Stimulated activated CD4-positive, alpha-beta T cell treated with anti-CD3 and anti-CD28 coated beads, Interleukin-1b, Interleukin-23, amount 100 ng/mL, for 48 hours (primary cell): ENCODE results near the gene CNBD2.
"Not testable (repeated sequence)": the region's sequence is repeated elsewhere in the genome, so short reads cannot be mapped to it uniquely, and the experiment has no call there.

Source experiments
- DNase-seq: peaks from one replicate; pipeline ENCODE4 v3.0.0-alpha.2; 2020

CNBD2 gene

DNA sequence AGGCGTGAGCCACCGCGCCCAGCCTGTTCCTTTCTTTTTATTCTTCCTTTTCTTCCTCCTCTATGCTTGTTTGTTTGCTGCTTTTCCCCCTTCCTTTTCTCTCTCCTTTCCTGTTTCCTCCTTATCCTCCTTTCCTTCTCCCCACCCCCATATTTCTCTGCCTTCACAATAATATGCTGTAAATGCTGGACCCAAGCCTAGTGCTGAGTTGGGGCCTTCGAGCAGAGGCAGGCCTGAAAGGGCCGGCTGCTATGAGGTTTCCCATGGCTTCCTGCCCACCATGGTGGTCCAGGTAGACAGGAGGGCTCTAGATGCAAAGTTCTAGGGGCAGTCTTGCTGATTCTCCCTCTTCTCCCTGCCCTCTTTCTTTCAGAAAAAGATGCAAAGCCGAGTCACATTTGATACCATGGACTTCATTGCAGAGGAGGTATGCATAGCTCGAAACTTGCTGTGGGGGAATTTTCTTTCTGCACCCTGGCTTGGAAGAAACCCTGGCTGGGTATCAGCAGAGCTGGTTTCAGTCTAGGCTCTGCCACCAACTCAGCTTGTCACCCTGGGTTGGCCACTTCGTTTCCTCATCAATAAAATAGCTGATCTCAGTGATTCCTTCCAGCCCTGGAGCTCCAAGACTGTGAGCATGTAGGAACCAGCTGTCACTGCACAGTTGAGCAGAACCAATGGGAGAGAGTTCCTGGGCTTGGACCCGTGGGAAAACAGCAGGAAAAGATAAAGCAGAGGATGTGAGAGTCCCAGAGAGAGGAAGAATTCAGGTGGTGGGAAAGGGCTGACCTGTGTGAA, 7.4 kb downstream of the CNBD2 start:
- DNase-seq, result no peak

DNA sequence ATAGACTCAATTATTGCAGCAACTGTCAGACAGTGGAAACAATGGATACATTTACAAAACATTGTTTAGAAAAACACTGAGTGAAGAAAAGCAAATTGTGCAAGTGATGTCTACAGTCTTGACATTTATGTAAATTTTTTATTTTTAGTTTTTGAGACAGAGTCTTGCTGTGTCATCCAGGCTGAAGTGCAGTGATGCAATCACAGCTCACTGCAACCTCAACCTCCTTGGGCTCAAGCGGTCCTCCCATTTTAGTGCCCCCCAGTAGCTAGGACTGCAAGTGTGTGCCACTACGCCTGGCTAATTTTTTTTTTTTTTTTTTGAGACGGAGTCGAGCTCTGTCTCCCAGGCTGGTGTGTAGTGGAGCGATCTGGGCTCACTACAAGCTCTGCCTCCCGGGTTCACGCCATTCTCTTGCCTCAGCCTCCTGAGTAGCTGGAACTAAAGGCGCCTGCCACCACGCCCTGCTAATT, 9.7 kb downstream of the CNBD2 start:
- DNase-seq, result no peak

GRCh38 chr20:35979544-35979943, 11.2 kb downstream of the CNBD2 start:
- DNase-seq, result no peak

- DNase-seq, result no peak
Measured at GRCh38 chr20:35981969-35982368, 13.6 kb downstream of the CNBD2 start.

DNA sequence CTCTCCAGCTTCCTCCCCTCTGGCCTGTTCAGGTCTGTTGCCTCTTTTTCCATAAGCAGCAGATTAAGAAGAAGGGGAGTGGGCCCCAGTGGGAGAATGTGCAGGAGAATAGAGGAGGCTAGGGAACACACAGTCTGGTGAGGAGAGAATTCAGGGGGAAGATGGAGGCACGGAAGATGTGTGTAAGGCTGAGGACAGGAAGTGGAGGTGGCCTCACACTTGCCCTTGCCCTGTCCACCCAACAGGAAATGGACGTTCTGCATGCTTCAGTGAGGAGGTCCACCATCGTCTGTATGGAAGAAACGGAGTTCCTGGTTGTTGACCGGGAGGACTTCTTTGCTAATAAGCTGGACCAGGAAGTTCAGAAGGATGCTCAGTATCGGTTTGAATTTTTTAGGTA, 16.0 kb downstream of the CNBD2 start:
- no peak for DNase-seq

- DNase-seq, result no peak
Measured at GRCh38 chr20:35985806-35986205, 17.4 kb downstream of the CNBD2 start.

GRCh38 chr20:35988910-35989463, 20.6 kb downstream of the CNBD2 start:
- no peak for DNase-seq

GRCh38 chr20:35991142-35991771, 22.9 kb downstream of the CNBD2 start:
- DNase-seq, result peak; percentile 8

- DNase-seq, result peak; percentile 33
Measured at GRCh38 chr20:35992713-35993335, 24.4 kb downstream of the CNBD2 start.

DNA sequence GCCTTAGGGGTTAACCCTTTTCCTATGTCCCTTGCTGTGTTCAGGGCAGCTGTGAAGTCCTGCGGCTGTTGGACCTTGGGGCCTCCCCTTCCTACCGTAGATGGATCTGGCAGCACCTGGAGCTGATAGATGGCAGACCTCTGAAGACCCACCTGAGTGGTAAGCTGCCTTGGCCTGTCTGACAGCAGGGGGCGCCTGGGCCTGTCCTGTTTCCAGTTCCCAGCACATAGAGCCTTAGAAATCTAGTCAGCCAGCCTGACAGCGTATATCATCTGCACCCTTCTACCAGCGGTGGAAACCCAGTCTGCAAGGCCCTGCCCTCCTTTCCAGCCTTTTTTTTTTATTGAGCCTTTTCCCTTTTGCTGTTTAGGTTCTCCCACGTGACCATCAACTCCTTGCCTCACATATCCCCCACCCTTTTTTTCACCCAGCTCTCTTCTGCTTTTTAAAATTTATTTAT, 26.6 kb downstream of the CNBD2 start:
- DNase-seq, result peak; percentile 79

- not testable (repeated sequence) for DNase-seq
Measured at GRCh38 chr20:35996492-35996891, 28.1 kb downstream of the CNBD2 start.

DNA sequence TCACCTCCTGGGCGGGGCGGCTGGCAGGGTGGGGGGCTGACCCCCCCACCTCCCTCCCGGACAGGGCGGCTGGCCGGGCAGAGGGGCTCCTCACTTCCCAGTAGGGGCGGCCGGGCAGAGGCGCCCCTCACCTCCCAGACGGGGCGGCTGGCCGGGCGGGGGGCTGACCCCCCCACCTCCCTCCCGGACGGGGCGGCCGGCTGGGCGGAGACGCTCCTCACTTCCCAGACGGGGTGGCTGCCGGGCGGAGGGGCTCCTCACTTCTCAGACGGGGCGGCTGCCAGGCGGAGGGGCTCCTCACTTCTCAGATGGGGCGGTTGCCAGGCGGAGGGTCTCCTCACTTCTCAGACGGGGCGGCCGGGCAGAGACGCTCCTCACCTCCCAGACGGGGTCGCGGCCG, 32.9 kb downstream of the CNBD2 start:
- not testable (repeated sequence) for DNase-seq

GRCh38 chr20:36002855-36003254, 34.5 kb downstream of the CNBD2 start:
- no peak for DNase-seq

GRCh38 chr20:36004045-36004444, 35.7 kb downstream of the CNBD2 start:
- DNase-seq, result no peak

DNA sequence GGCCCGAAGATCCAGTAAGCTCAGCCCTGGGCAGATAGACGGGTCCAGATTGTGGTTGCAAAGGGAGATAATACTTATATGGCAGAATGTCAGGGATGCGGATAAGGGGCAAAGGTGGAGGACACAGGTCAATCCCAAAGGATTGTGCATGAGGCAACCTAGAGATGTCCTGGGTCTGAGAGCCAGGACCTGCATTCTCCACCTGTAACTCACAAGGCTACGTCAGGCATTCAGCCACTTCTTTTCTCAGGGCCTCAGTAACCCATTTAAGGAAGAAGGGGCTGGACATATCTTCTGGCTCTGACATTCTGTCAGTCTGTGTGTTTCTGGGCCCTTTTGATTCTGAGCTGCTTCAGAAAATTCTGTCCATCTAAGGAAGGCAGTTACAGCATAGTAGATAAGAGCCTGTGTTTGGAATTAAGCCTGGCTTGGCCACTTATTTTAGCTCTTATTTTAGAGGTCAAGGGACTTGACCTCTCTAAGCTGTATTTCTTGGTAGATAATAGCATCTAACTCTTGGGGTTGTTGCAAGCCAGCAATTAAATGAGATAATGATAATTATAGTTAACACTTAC, 40.2 kb downstream of the CNBD2 start:
- DNase-seq, result no peak

- DNase-seq, result no peak
Measured at GRCh38 chr20:36010076-36010475, 41.7 kb downstream of the CNBD2 start.

DNA sequence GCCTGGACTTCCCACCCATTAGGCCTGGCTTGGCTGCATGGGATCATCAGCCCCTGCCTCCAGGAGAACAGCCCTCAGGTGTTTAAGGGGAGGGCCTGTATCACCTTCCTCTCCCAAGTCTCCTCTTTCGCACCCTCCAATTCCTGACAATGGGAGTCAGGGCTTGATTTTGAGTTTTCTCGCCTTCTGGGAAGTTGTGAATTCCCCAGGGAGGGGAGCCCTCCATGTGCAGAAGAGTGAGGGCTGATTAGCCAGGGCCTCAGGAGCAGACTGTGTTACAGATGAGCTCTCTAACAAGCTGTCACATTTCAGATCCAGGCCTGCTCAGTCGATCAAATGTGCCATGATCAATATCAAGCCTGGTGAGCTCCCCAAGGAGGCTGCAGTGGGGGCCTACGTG, 42.4 kb downstream of the CNBD2 start:
- no peak for DNase-seq

DNA sequence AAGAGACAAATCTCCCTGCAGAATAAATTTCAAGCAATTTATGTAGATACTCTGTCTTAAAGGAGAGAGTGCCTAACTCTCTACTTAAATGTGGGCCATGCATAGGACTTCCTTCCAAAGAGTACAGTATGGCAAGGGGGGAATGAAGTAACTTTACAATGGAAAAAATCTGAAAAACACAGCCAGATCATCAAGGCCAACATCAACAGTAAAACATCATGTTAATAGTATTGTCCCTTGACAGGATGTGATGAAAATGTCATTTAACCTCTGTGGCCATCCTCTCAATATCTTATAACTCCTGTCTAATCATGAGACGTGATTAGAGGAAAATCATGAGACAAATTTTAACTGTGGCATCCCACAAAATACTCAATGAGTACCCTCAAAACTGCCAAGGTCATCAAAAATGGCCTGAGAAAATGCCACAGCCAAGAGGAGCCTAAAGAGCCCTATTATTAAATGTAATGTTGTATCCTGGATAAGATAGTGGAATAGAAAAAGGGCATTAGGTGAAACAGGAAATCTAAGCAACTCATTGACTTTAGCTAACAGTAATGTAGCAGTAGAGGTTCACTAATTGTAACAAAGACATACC, 47.5 kb downstream of the CNBD2 start:
- DNase-seq, result no peak

- no peak for DNase-seq
Measured at GRCh38 chr20:36017048-36017951, 48.9 kb downstream of the CNBD2 start.

DNA sequence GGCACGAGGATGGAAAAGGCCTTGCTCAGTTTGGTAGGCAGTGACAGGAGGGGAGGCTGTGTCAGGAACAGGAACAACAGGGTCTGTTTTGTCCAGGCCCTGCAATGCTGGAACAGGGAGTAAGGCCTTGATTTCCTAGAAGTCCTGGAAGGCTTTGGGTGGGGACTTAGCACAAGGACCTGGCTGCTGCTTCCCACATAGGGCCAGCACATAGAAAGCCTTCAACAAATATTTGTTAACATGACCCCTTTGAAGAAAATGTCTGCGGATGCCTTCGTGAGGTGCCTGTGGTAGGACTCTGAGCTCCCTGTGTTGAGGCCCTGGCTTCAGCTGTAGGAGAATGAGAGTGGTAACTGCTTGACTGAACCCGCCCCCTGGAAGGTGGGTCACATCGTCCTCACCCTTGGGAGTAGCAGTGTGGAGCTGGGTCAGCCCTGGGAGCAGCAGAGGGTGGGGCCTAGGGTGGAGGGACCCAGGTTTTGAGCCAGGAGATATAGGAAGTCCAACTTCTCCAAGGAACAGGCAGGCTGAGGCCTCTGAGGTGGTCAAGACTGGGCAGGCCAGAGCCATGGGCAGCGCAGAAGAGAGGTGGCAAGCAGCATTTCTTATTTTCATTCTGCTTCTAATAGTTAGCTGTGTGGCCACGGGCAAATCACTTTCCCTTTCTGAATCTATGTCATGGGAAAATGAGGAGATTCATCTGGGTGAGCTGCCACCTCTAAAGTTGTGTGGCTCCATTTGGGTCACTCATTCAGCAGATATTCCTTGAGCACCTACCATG, 50.0 kb downstream of the CNBD2 start:
- no peak for DNase-seq

DNA sequence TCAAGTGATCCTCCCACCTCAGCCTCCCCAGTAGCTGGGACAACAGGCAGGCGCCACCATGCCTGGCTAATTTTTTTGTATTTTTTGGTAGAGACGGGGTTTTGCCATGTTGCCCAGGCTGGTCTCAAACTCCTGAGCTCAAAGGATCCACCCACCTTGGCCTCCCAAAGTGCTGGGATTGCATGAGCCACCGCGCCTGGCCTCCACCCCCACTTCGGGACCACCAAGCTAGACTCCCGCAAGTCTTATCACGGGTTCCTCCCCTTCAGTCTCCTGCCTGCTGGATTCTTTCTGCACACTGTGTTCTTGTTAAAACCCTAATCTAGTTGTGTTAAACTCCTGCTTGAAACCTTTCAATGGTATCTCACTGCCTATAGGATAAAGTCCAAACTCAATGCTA, 57.7 kb downstream of the CNBD2 start:
- not testable (repeated sequence) for DNase-seq
